ENCODE data around the gene RPS6KA5. TPM values are rescaled to one million over a fixed set of nuclear protein-coding genes. Genes with fewer than 3 reads are reported as not detected.

Gene RPS6KA5
- total and polyA plus RNA-seq, 8 donors = 4.2 to 10.8 (median 9.2) TPM

DNA sequence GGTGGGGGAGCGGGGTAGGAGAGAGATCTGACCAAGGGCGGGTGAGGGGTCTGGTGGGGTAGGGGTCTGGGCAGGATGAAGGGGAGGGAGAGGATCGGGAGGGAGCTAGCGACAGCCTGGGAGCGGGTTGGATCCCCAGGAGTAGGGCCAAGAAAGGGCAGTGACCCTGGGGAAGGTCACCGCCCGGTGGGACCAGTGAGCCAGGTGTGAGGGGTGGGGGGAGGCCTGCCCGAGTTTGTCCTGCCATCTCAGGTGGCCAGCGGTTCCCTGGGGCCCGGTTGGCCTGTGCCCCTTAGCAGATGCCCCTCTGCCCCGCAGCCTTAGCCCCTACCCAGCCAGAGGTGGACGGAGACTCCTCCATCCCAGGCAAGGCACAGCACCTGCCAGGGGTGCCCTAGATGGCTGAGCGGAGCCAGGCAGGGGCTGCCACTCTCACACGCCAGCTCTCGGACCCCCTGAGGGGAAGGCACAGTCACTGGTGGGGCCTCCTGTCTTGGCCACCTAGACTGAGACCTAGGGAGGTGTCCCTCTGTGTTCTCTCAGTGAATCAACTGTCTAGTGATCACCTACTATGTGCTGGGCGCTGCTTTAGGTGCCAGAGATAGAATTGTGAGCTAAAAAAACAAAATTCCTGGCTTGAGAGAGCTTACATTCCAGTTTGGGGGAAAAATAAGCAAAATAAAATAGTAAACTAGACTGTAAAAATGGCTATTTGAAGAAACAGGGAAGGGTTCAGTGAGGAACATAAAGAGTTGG, 243.6 kb downstream of the RPS6KA5 start:
- Histone ChIP-seq H3K27ac (no peak overlapping the region), H3K27me3 (no peaks in the 10 kb centered on the region), H3K4me1 (peaks cover 0 to 15% of the 10 kb centered on the region in 2 donors), H3K36me3 (no peaks in the 10 kb centered on the region), H3K9me3 (no peaks in the 10 kb centered on the region), H3K4me3 (no peak overlapping the region)
- TF ChIP-seq, protein P1, sequence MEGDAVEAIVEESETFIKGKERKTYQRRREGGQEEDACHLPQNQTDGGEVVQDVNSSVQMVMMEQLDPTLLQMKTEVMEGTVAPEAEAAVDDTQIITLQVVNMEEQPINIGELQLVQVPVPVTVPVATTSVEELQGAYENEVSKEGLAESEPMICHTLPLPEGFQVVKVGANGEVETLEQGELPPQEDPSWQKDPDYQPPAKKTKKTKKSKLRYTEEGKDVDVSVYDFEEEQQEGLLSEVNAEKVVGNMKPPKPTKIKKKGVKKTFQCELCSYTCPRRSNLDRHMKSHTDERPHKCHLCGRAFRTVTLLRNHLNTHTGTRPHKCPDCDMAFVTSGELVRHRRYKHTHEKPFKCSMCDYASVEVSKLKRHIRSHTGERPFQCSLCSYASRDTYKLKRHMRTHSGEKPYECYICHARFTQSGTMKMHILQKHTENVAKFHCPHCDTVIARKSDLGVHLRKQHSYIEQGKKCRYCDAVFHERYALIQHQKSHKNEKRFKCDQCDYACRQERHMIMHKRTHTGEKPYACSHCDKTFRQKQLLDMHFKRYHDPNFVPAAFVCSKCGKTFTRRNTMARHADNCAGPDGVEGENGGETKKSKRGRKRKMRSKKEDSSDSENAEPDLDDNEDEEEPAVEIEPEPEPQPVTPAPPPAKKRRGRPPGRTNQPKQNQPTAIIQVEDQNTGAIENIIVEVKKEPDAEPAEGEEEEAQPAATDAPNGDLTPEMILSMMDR (IDR thresholded peaks at IDR 0.05) = peak in 1 of 2 donors; percentile 29
- intact Hi-C loops (cut with DNase I) = no loop called here
- DNase-seq (no peak), ATAC-seq (peak; percentile 6)

- peaks cover 0 to 15% of the 10 kb centered on the region in 2 donors for H3K4me1 ChIP-seq
- DNase-seq = peak in 2 of 4 donors; percentile 62 to 93
These were observed 244.4 kb downstream of the RPS6KA5 start, which contains the start of gene TTC7B for GRCh38 chr14:90815822-90816662. TTC7B (minus strand) TSS chr14:90816430; CDS start chr14:90816295, 135 bp downstream.

DNA sequence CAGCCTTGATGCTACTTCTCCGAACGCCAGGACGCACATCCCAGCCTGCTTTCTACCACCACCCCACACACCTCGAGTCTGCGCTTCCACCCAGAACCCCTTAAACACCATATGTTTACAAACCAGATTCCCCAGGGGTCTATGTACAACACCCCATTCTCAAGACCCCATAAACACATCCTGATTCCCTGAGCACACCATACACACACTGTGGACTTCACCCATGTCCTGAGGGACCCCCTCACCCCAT, 244.9 kb downstream of the RPS6KA5 start:
- Histone ChIP-seq H3K27me3 (no peaks in the 10 kb centered on the region), H3K4me3 (peak overlapping the region; percentile 48), H3K36me3 (no peaks in the 10 kb centered on the region), H3K27ac (no peak overlapping the region), H3K4me1 (peaks cover 0 to 15% of the 10 kb centered on the region in 2 donors), H3K9me3 (no peaks in the 10 kb centered on the region)
- TF ChIP-seq, protein P1 (IDR thresholded peaks at IDR 0.05) = no peak
- intact Hi-C loops (cut with DNase I) = no loop called here
- ATAC-seq (no peak), DNase-seq (no peak)

More at GRCh38 chr14:90815822-90816662, 244.4 kb downstream of the RPS6KA5 start, which contains the start of gene TTC7B:
- Histone ChIP-seq H3K36me3 (no peaks in the 10 kb centered on the region), H3K27ac (no peak within 1 kb of the TSS), H3K27me3 (no peaks in the 10 kb centered on the region), H3K4me3 (peak within 1 kb of the TSS; percentile 48), H3K9me3 (no peaks in the 10 kb centered on the region)
- intact Hi-C loops (cut with DNase I) = no loop called here
- TF ChIP-seq, protein P1 (IDR thresholded peaks at IDR 0.05) = no peak
- ATAC-seq = peak; percentile 90

DNA sequence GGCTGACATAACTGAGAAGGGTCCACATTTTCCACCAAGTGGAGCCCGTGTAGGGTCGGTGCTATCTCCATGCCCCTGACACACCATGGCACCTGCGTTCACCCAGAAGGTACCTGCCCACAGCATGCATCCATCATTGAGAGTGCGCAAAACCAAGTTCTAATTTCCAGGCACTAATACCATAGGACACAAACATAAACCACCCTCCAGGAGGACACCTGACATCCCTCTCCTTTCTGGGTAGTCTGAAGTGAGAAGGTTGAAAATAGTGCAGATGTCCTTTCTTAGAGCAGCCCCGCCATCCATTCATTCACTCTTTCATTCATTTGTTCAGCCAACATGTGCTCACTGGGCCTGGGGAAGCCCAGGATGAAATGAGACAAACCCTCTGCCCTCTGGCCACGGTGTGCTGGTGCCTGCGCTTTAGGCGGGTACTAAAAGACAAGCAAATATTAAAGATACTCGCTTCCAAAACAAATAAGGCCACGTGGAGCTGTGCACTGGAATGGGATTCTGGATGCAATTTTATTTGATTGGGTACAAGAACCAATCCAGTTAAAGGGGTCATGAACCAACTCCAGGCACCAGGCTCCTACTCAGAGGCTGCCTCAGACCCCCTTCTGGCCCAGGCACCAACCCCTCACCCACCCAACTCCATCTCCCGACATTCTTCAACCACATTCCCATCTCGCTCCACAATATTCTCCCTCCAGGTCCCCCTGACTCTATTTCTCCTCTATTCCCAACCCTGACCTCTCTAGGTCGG, 245.5 kb downstream of the RPS6KA5 start:
- no peaks in the 10 kb centered on the region for H3K9me3 ChIP-seq
- H3K4me1 ChIP-seq = peaks cover 0 to 15% of the 10 kb centered on the region in 2 donors
- H3K27me3 ChIP-seq = no peaks in the 10 kb centered on the region
- DNase-seq (no peak), ATAC-seq (no peak)
- intact Hi-C loops (cut with DNase I) = no loop called here
- H3K27ac ChIP-seq = no peak overlapping the region
- peak overlapping the region; percentile 48 for H3K4me3 ChIP-seq
- no peaks in the 10 kb centered on the region for H3K36me3 ChIP-seq
- TF ChIP-seq, protein P1 (IDR thresholded peaks at IDR 0.05) = no peak
